IMR-90 (cell line): ENCODE results near the gene ZNF521. TPM values are rescaled to one million over a fixed set of nuclear protein-coding genes. Genes with fewer than 3 reads are reported as not detected.

Experiments used
- ATAC-seq: fragments of 200-7000 bp; cut with Tn5 transposase; 2 replicates; pipeline ENCODE4 v1.9.1; 2020; ENCODE audit warnings: low read depth, mild to moderate bottlenecking, moderate library complexity
- BruUV-seq: library from RNA; stranded (reverse); fragments of 400-500 nt; replicated peaks from 2 replicates; lab custom pipeline; 2021; lab: Mats Ljungman, UMichigan
- CTCF ChIA-PET: fragments of 300-600 bp; formaldehyde crosslinking; extraction: SDS; loops from one replicate; lab custom pipeline; 2021; ENCODE audit warnings: antibody characterized with exemption; lab: Yijun Ruan, JAX
- POLR2A ChIA-PET: fragments of 300-600 bp; sonication (Branson Sonifier 250); formaldehyde crosslinking; loops from one replicate; lab custom pipeline; 2022; ENCODE audit warnings: antibody characterized with exemption; ENCODE audit not compliant: unreplicated experiment; lab: Charles Lee
- DNase-seq: peaks from one replicate; pipeline ENCODE4 v3.0.0; 2013
- H2AFZ ChIP-seq: replicated peaks from 2 replicates; pipeline ENCODE3; 2013; ENCODE audit warnings: low read length, mild to moderate bottlenecking; ENCODE audit not compliant: poor library complexity
- H2AK5ac ChIP-seq: 2 replicates; pipeline ENCODE4 v1.6.1; 2013; ENCODE audit warnings: low read depth, low read length, inconsistent platforms
- H2AK9ac ChIP-seq: replicated peaks from 2 replicates; pipeline ENCODE3; 2013; ENCODE audit warnings: mild to moderate bottlenecking, low read depth, low read length, moderate library complexity; ENCODE audit not compliant: poor library complexity
- H2BK120ac ChIP-seq: 2 replicates; pipeline ENCODE4 v1.6.1; 2013; ENCODE audit warnings: low read depth, low read length, inconsistent platforms
- H2BK15ac ChIP-seq: 3 replicates; pipeline ENCODE4 v1.6.1; 2013; ENCODE audit warnings: low read depth, low read length, inconsistent platforms
- H2BK20ac ChIP-seq: 2 replicates; pipeline ENCODE4 v1.6.1; 2013; ENCODE audit warnings: low read depth, mild to moderate bottlenecking, inconsistent platforms, low read length, moderate library complexity
- H2BK5ac ChIP-seq: 2 replicates; pipeline ENCODE4 v1.6.1; 2013; ENCODE audit warnings: mild to moderate bottlenecking, low read depth, low read length, inconsistent platforms; ENCODE audit not compliant: poor library complexity, severe bottlenecking
- H3K14ac ChIP-seq: replicated peaks from 2 replicates; pipeline ENCODE4 v1.6.1; 2013; ENCODE audit warnings: low read depth, low read length, inconsistent platforms
- H3K18ac ChIP-seq: 2 replicates; pipeline ENCODE4 v1.6.1; 2013; ENCODE audit warnings: low read depth, low read length, control low read depth
- H3K23ac ChIP-seq: 2 replicates; pipeline ENCODE4 v1.6.1; 2013; ENCODE audit warnings: low read depth, low read length, inconsistent platforms
- H3K27ac ChIP-seq: 2 replicates; pipeline ENCODE4 v1.5.1; 2013; ENCODE audit warnings: mild to moderate bottlenecking, control low read depth, low read length; ENCODE audit not compliant: insufficient read depth
- H3K27me3 ChIP-seq: 2 replicates; pipeline ENCODE4 v1.6.1; 2013; ENCODE audit warnings: low read length; ENCODE audit not compliant: control insufficient read depth, insufficient read depth
- H3K36me3 ChIP-seq: 2 replicates; pipeline ENCODE4 v1.6.1; 2013; ENCODE audit warnings: low read length, mixed read lengths; ENCODE audit not compliant: control insufficient read depth, insufficient read depth
- H3K4ac ChIP-seq: 2 replicates; pipeline ENCODE4 v1.6.1; 2013; ENCODE audit warnings: low read depth, low read length, inconsistent platforms
- H3K4me1 ChIP-seq: 2 replicates; pipeline ENCODE4 v1.6.1; 2013; ENCODE audit warnings: low read length, mixed read lengths; ENCODE audit not compliant: control insufficient read depth, insufficient read depth
- H3K4me2 ChIP-seq: 2 replicates; pipeline ENCODE4 v1.6.1; 2013; ENCODE audit warnings: low read depth, mild to moderate bottlenecking, control low read depth, low read length, moderate library complexity
- H3K4me3 ChIP-seq: 2 replicates; pipeline ENCODE4 v1.5.1; 2013; ENCODE audit warnings: low read depth, mild to moderate bottlenecking, control low read depth, low read length, moderate library complexity; ENCODE audit not compliant: insufficient read depth
- H3K56ac ChIP-seq: 2 replicates; pipeline ENCODE4 v1.6.1; 2013; ENCODE audit warnings: low read length, inconsistent platforms; ENCODE audit not compliant: insufficient read depth; ENCODE audit errors: extremely low read depth
- H3K79me1 ChIP-seq, 2 experiments: 2 replicates each; pipeline ENCODE4 v1.6.1; 2013; ENCODE audit warnings: low read length in 2 of 2, inconsistent platforms in 1 of 2, low read depth in 1 of 2
- H3K9ac ChIP-seq: 2 replicates; pipeline ENCODE4 v1.6.1; 2013; ENCODE audit warnings: low read depth, low read length, control low read depth
- H3K9me1 ChIP-seq: 2 replicates; pipeline ENCODE4 v1.6.1; 2013; ENCODE audit warnings: low read length, inconsistent platforms; ENCODE audit not compliant: insufficient read depth
- H3K9me3 ChIP-seq: 2 replicates; pipeline ENCODE4 v1.6.1; 2013; ENCODE audit warnings: low read length; ENCODE audit not compliant: control insufficient read depth, insufficient read depth
- H4K20me1 ChIP-seq: 2 replicates; pipeline ENCODE4 v1.6.1; 2013; ENCODE audit warnings: low read length, inconsistent platforms; ENCODE audit not compliant: insufficient read depth
- H4K5ac ChIP-seq: 2 replicates; pipeline ENCODE4 v1.6.1; 2013; ENCODE audit warnings: mild to moderate bottlenecking, low read depth, low read length, control low read depth
- H4K8ac ChIP-seq, 2 experiments: 2 replicates each; pipeline ENCODE4 v1.6.1; 2013; ENCODE audit warnings: low read depth in 2 of 2, low read length in 2 of 2, control low read depth in 1 of 2, inconsistent platforms in 1 of 2
- H4K91ac ChIP-seq: 2 replicates; pipeline ENCODE4 v1.6.1; 2013; ENCODE audit warnings: low read depth, low read length, inconsistent platforms; ENCODE audit not compliant: insufficient read depth
- BHLHE40 ChIP-seq: fragments of 150-350 bp; IDR thresholded peaks from 2 replicates; pipeline ENCODE4 v1.6.1; 2016; ENCODE audit warnings: mild to moderate bottlenecking, low read depth, low read length
- CHD1 ChIP-seq: IDR thresholded peaks from 2 replicates; pipeline ENCODE4 v1.6.1; 2012; ENCODE audit warnings: low read depth, low read length, improper control_type of control experiment
- ELK1 ChIP-seq: fragments of 150-350 bp; IDR thresholded peaks from 2 replicates; pipeline ENCODE4 v1.6.1; 2016; ENCODE audit warnings: low read depth, mild to moderate bottlenecking, low read length, moderate library complexity, borderline replicate concordance
- FOS ChIP-seq: fragments of 150-350 bp; IDR thresholded peaks from 2 replicates; pipeline ENCODE4 v1.6.1; 2016; ENCODE audit warnings: low read depth, low read length
- MAFK ChIP-seq: IDR thresholded peaks from 2 replicates; pipeline ENCODE4 v1.6.1; 2012; ENCODE audit warnings: low read depth, low read length, improper control_type of control experiment
- MXI1 ChIP-seq: IDR thresholded peaks from 2 replicates; pipeline ENCODE4 v1.6.1; 2012; ENCODE audit warnings: low read depth, mild to moderate bottlenecking, low read length, moderate library complexity, borderline replicate concordance
- NFE2L2 ChIP-seq: fragments of 150-350 bp; IDR thresholded peaks from 2 replicates; pipeline ENCODE4 v1.6.1; 2016; ENCODE audit warnings: low read depth, mild to moderate bottlenecking, low read length
- POLR2A ChIP-seq: IDR thresholded peaks from 2 replicates; pipeline ENCODE4 v1.6.1; 2012; ENCODE audit warnings: mild to moderate bottlenecking, low read depth, low read length
- RAD21 ChIP-seq: IDR thresholded peaks from 2 replicates; pipeline ENCODE4 v1.6.1; 2012; ENCODE audit warnings: low read length, improper control_type of control experiment
- RCOR1 ChIP-seq: IDR thresholded peaks from 2 replicates; pipeline ENCODE4 v1.6.1; 2012; ENCODE audit warnings: mild to moderate bottlenecking, low read length, improper control_type of control experiment; ENCODE audit not compliant: insufficient replicate concordance
- RFX5 ChIP-seq: IDR thresholded peaks from 2 replicates; pipeline ENCODE4 v1.8.0; 2012; ENCODE audit warnings: low read depth, mild to moderate bottlenecking, low read length, moderate library complexity
- SMC3 ChIP-seq: fragments of 150-350 bp; IDR thresholded peaks from 2 replicates; pipeline ENCODE4 v1.6.1; 2016; ENCODE audit warnings: low read depth, mild to moderate bottlenecking, antibody characterized with exemption, low read length, moderate library complexity
- USF2 ChIP-seq: fragments of 150-350 bp; IDR thresholded peaks from 2 replicates; pipeline ENCODE4 v1.6.1; 2017; ENCODE audit warnings: mild to moderate bottlenecking, antibody characterized with exemption, low read length, low read depth
- WGBS, 2 experiments: methylation state at CpG; one replicate each; pipeline versions ENCODE4 v1.1.5 to v1.1.7; 2013; ENCODE audit warnings: missing lambda C conversion rate in 2 of 2; ENCODE audit not compliant: insufficient read length in 1 of 2; ENCODE audit errors: extremely low coverage in 2 of 2; 5-methylcytosine and 5-hydroxymethylcytosine counted together
- dilution Hi-C: fragments of 300-500 bp; cut with HindIII; formaldehyde crosslinking; loops from one replicate; pipeline ENCODE4 v1.14.3; 2018; ENCODE audit warnings: low sequenced_read_pairs; ENCODE audit not compliant: unreplicated experiment
- in situ Hi-C: fragments of 300-500 bp; cut with MboI; formaldehyde crosslinking; loops from 3 replicates; pipeline ENCODE4 v1.14.3; 2019; ENCODE audit warnings: low sequenced_read_pairs, inconsistent platforms, mixed read lengths
- intact Hi-C: fragments of 100-400 bp; cut with micrococcal nuclease; formaldehyde crosslinking; loops from 2 replicates; pipeline ENCODE4 v1.10.0; 2022
- polyA plus RNA-seq, 3 experiments: library from polyadenylated mRNA; depleted of rRNA; stranded (reverse); fragments of >200 nt; gene quantifications; 2 replicates each; pipeline ENCODE4 v1.2.3, GENCODE V29; 2012; ENCODE audit warnings: low replicate concordance in 1 of 3
- total RNA-seq: library from RNA; depleted of rRNA; stranded (reverse); fragments of >200 nt; gene quantifications from 2 replicates; pipeline ENCODE4 v1.2.3, GENCODE V29; 2012

Gene ZNF521
- total and polyA plus RNA-seq, 2 of the 4 experiments (the other 2 are of a cell fraction) = 21.5 to 59.3 TPM

DNA sequence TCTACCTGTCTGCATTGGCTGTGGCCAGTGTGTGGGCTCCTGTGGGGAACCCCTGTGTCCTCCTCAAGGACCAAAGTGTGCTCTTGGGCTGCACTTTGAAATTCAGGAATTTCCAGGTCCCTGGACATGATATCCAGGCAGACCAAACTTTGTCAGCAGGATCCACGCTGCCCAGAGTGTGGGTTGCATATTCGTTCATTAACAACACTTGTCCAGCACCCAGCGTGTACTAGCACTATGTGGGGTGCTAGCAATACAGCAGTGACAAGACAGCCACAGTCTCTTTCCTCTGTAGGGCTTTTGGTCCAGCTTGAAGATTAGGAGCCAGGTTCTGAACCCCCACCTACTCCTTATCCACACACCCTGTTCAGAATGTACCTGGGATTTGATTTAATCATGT lies 304.5 kb downstream of the ZNF521 start:
- Histone ChIP-seq H3K9me3 (no peaks in the 10 kb centered on the region), H3K4ac (no peak overlapping the region), H3K9me1 (no peaks in the 10 kb centered on the region), H3K27ac (no peak overlapping the region), H3K9ac (no peak overlapping the region), H3K23ac (no peak overlapping the region), H2BK120ac (no peak overlapping the region), H3K4me3 (no peak overlapping the region), H2AFZ (no peak overlapping the region), H2BK5ac (no peak overlapping the region), H3K14ac (no peak overlapping the region), H3K36me3 (no peaks in the 10 kb centered on the region), H2AK9ac (no peak overlapping the region), H4K8ac (no peak overlapping the region), H4K5ac (no peak overlapping the region), H3K56ac (no peak overlapping the region), H2BK15ac (no peak overlapping the region), H3K4me2 (no peak overlapping the region), H3K18ac (no peak overlapping the region), H2BK20ac (no peak overlapping the region), H3K4me1 (no peaks in the 10 kb centered on the region; the same call in 1 of the 2 replicates), H3K79me1 (no peaks in the 10 kb centered on the region), H4K20me1 (no peaks in the 10 kb centered on the region), H4K91ac (no peak overlapping the region), H3K27me3 (peaks cover 5% of the 10 kb centered on the region; the same call in 1 of the 2 replicates), H2AK5ac (no peak overlapping the region)
- intact Hi-C loops = no loop called here
- TF ChIP-seq NFE2L2 = no peak
- TF ChIP-seq RFX5 = no peak
- TF ChIP-seq MXI1 = no peak
- no peak for TF ChIP-seq MAFK
- TF ChIP-seq RAD21 = no peak
- TF ChIP-seq RCOR1 = no peak
- TF ChIP-seq BHLHE40 = no peak
- no peak for TF ChIP-seq FOS
- no peak for TF ChIP-seq SMC3
- no peak for TF ChIP-seq ELK1
- no peak for TF ChIP-seq POLR2A
- no peak for TF ChIP-seq USF2
- TF ChIP-seq CHD1 = no peak
- ATAC-seq (no peak), DNase-seq (no peak)
- in situ Hi-C loops = no loop called here
- ChIA-PET POLR2A (no interaction called here), CTCF (no interaction called here)
- WGBS, 2 experiments = 80% methylated on average over 1 of the region's 3 CpGs; no CpG with 5 or more reads in 1 of the 2 experiments
- no TSS peak for BruUV-seq
- dilution Hi-C loops = no loop called here
